ENCODE data around the gene RNF5.

Gene RNF5

DNA sequence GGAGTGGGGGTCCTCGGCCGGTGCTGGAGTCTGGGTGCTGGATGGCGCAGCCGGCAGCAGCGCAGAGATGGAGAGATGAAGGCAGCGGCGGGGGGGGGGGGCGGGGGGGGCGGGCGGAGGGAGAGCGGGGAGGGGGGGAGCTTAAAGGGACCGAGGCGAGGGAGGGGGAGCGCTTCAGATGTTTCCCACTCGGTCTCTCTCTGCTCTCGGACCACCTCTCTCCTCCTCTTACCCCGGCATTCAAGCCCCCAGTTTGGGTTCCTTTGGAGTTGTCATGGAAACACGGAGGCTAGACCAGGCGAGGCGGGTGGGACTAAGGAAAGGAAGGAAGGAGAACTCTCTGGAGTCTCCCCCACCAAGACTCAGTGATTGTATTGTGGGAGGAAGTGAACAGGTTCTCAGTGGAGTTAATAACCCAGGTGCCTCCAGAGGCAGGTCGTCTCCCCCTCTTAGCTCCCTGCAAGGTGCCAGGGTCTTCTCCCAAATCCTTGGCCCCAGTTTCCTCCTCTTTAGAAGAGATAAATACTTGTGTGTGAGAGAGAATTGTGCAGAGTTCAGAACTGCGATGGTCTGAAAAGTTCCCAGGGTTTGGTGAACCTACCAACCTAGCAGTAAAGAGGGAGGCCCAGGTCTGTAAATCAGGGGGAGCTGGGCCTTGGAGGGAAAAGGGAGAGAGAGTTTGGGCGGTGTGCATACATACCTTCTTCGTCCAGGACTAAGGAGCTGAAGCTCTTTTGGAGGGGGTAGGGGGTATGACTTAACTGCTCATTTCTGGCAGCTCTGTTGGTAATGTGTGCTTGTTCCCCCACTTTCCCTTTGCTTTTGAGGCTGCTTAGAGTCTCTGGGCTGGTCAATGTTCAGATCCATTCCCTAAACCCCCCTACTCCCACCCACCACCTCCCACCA, 26.1 kb upstream of the RNF5 start, which contains the start of gene PRRT1:
PRRT1 (minus strand) TSS at position 77 of the 906 bp plus-strand sequence. CDS start 112 bp downstream, outside the sequence.
- peaks cover 4% of the 10 kb centered on the region for H3K36me3 ChIP-seq (ENCODE audit: control insufficient read depth, insufficient read depth, low read length)
- 8 to 15% methylated on average over 9 to 11 of the region's 24 CpGs for WGBS, 2 experiments
- H3K4me1 ChIP-seq (ENCODE audit: control insufficient read depth, insufficient read depth, low read length), result peaks cover 11% of the 10 kb centered on the region
- H3K9me3 ChIP-seq (ENCODE audit: control insufficient read depth, low read length), result no peaks in the 10 kb centered on the region
- peaks cover 26% of the 10 kb centered on the region for H3K27me3 ChIP-seq (ENCODE audit: control insufficient read depth, insufficient read depth, low read length, poor library complexity, severe bottlenecking)
- H3K27ac ChIP-seq (ENCODE audit: insufficient read depth, low read depth, low read length, poor library complexity, severe bottlenecking), result no peak within 1 kb of the TSS
- H3K4me3 ChIP-seq (ENCODE audit: insufficient read depth, low read depth, low read length), result peak within 1 kb of the TSS; percentile 98

DNA sequence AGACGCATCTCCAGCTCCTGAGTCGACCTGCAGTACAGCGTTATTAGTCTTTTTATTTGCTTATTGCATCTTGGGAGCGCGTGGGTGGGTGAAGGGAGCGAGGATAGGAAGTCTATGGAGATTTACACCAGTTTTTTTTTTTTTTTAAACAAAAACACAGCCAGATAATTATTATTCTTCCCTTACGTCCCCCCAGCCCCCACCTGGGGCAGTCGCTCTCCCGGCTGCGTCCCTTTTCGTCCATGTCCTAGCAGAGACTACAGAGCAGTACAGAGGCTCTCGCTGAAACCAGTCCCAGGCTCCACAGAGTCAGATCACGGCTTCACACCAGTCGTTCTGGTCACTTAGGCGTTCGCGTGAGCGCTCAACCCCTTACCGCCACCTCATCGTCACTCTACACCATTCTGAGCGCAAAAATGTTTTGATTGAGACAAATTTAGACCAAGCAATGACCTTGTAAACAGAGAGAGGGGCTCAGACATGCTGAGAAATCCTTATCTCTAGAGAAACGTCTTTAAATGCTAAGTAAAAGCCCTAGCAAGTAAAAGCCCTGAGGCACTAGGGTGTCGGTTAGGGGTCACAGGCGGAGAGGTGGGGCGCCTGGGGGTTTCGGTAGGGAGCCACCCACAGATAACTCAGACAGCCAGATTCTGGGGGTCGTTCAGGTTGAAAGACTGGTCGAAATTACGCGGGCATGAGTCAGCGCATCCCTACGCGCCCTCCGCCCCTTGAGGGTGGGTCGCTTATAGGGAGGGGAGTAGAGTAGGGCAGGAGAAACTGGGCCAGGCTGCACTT, 25.2 kb upstream of the RNF5 start:
- 1 to 6% methylated on average over 29 to 35 of the region's 35 CpGs for WGBS, 2 experiments
- Histone ChIP-seq H3K9me3 (ENCODE audit: control insufficient read depth, low read length) (no peaks in the 10 kb centered on the region), H3K27me3 (ENCODE audit: control insufficient read depth, insufficient read depth, low read length, poor library complexity, severe bottlenecking) (peaks cover 26% of the 10 kb centered on the region), H3K4me3 (ENCODE audit: insufficient read depth, low read depth, low read length) (peak overlapping the region; percentile 98), H3K27ac (ENCODE audit: insufficient read depth, low read depth, low read length, poor library complexity, severe bottlenecking) (peak overlapping the region; percentile 89), H3K4me1 (ENCODE audit: control insufficient read depth, insufficient read depth, low read length) (peaks cover 11% of the 10 kb centered on the region), H3K36me3 (ENCODE audit: control insufficient read depth, insufficient read depth, low read length) (peaks cover 12% of the 10 kb centered on the region)

DNA sequence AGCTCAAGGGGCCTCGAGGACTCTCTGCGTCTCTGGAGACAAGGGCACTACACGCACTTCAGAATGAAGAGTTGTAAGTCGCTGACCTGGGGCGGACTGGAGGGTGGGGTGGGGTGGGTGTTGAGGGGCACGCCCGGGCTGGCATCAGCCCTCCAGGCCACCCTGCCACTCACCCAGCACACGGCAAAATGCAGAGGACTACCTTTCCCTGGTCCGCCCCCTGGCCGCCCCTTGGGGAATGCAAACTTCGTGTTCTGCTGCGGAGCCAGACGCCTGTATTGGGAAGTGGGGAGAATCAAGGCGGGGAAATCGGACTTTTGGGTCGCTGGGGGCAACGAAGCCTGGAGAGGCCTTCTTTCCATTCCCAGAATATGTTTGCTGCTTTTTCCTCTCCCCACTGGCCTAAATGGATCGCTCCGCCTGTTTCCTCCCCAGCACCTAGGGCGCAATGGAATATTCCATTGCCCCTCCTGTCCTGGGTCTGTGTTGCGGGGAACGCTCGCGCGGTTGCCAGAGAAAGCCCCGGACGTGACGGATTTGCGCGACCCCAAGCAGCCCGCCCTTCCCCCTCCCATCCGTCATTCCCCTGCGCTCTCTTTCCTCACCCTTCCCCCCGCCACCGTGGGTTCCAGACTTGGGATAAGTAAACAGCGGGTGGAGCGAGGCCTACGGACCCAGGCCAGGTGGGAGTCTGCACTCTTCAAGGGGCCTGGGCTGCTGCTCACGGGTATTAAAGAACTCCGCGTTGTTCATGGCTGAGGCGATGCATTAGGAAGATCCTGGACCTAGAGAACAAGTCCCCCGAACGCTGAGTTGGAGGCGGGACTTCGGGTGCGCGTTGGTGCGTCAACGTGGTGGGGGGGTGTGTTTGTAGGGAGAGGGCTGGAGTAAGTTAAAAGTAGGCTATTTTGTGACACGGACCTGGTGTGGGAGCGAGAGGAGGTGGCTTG, 24.4 kb upstream of the RNF5 start, which contains the start of gene PPT2:
PPT2 (plus strand) TSS at position 578 of the 950 bp plus-strand sequence. CDS start 454 bp downstream, outside the sequence.
- WGBS, 2 experiments, result 0 to 1% methylated on average over 52 of the region's 52 CpGs
- H3K27ac ChIP-seq (ENCODE audit: insufficient read depth, low read depth, low read length, poor library complexity, severe bottlenecking), result peak within 1 kb of the TSS; percentile 89

DNA sequence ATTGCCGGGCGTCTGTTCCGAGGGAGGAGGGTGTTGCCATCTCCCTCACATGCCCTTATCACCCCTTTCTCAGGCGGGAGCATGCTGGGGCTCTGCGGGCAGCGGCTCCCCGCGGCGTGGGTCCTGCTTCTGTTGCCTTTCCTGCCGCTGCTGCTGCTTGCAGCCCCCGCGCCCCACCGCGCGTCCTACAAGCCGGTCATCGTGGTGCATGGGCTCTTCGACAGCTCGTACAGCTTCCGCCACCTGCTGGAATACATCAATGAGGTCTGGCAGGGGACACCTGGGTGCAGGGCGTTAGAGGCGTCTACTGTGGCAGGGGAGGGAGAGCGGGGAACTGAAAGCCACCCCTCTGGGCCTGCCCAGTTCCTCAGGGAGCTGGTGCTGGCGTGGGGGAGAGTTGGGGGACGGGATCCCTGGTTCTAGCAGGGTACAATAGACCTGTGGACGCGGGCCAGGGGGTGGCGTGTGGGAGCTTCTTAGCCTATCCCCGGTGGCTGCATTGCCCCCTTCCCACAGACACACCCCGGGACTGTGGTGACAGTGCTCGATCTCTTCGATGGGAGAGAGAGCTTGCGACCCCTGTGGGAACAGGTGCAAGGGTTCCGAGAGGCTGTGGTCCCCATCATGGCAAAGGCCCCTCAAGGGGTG, 23.6 kb upstream of the RNF5 start:
- peaks cover 11% of the 10 kb centered on the region for H3K4me1 ChIP-seq (ENCODE audit: control insufficient read depth, insufficient read depth, low read length)
- WGBS, 2 experiments, result 18% methylated on average over 34 of the region's 34 CpGs
- peak overlapping the region; percentile 98 for H3K4me3 ChIP-seq (ENCODE audit: insufficient read depth, low read depth, low read length)
- no peak overlapping the region for H3K27ac ChIP-seq (ENCODE audit: insufficient read depth, low read depth, low read length, poor library complexity, severe bottlenecking)
- H3K9me3 ChIP-seq (ENCODE audit: control insufficient read depth, low read length), result no peaks in the 10 kb centered on the region
- peaks cover 25% of the 10 kb centered on the region for H3K27me3 ChIP-seq (ENCODE audit: control insufficient read depth, insufficient read depth, low read length, poor library complexity, severe bottlenecking)
- peaks cover 21% of the 10 kb centered on the region for H3K36me3 ChIP-seq (ENCODE audit: control insufficient read depth, insufficient read depth, low read length)

More for the DNA sequence above, 24.4 kb upstream of the RNF5 start, which contains the start of gene PPT2:
- Histone ChIP-seq H3K27me3 (ENCODE audit: control insufficient read depth, insufficient read depth, low read length, poor library complexity, severe bottlenecking) (peaks cover 26% of the 10 kb centered on the region), H3K4me3 (ENCODE audit: insufficient read depth, low read depth, low read length) (peak within 1 kb of the TSS; percentile 98), H3K36me3 (ENCODE audit: control insufficient read depth, insufficient read depth, low read length) (peaks cover 20% of the 10 kb centered on the region), H3K9me3 (ENCODE audit: control insufficient read depth, low read length) (no peaks in the 10 kb centered on the region), H3K4me1 (ENCODE audit: control insufficient read depth, insufficient read depth, low read length) (peaks cover 11% of the 10 kb centered on the region)

DNA sequence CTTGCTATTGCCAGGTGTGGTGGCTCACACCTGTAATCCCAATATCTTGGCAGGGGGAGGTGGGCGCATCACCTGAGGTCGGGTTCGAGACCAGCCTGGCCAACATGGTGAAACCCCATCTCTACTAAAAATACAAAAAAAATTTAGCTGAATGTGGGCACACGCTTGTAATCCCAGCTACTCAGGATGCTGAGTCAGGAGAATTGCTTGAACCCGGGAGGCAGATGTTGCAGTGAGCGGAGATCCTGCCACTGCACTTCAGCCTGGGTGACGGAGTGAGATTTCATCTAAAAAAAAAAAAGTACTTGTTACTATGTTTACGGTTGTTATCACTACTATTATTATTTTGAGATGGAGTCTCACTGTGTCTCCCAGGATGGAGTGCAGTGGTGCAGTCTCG, 21.3 kb upstream of the RNF5 start:
- no peak overlapping the region for H3K4me3 ChIP-seq (ENCODE audit: insufficient read depth, low read depth, low read length)
- 91 to 92% methylated on average over 9 of the region's 9 CpGs for WGBS, 2 experiments
- no peaks in the 10 kb centered on the region for H3K9me3 ChIP-seq (ENCODE audit: control insufficient read depth, low read length)
- no peak overlapping the region for H3K27ac ChIP-seq (ENCODE audit: insufficient read depth, low read depth, low read length, poor library complexity, severe bottlenecking)
- H3K27me3 ChIP-seq (ENCODE audit: control insufficient read depth, insufficient read depth, low read length, poor library complexity, severe bottlenecking), result peaks cover 5% of the 10 kb centered on the region
- H3K36me3 ChIP-seq (ENCODE audit: control insufficient read depth, insufficient read depth, low read length), result peaks cover 21% of the 10 kb centered on the region
- H3K4me1 ChIP-seq (ENCODE audit: control insufficient read depth, insufficient read depth, low read length), result peaks cover 8% of the 10 kb centered on the region

DNA sequence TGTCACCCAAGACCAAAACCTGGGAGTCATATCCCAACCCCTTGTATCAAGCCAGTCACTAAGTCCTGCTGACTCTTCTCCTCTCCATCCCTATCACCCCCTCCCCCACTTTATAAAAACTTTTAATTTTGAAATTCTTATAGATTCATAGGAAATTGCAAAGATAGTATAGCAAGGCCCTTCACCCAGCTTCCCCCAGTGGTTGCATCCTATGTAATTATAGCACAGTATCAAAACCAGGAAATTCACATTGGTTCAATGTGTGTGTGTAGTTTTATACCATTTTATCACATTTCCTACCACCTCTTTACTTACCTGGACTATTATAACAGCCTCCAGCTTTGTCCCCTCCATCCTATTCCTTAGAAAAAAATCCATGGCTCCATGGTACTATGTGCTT, 20.2 kb upstream of the RNF5 start:
- H3K4me3 ChIP-seq (ENCODE audit: insufficient read depth, low read depth, low read length), result no peak overlapping the region

DNA sequence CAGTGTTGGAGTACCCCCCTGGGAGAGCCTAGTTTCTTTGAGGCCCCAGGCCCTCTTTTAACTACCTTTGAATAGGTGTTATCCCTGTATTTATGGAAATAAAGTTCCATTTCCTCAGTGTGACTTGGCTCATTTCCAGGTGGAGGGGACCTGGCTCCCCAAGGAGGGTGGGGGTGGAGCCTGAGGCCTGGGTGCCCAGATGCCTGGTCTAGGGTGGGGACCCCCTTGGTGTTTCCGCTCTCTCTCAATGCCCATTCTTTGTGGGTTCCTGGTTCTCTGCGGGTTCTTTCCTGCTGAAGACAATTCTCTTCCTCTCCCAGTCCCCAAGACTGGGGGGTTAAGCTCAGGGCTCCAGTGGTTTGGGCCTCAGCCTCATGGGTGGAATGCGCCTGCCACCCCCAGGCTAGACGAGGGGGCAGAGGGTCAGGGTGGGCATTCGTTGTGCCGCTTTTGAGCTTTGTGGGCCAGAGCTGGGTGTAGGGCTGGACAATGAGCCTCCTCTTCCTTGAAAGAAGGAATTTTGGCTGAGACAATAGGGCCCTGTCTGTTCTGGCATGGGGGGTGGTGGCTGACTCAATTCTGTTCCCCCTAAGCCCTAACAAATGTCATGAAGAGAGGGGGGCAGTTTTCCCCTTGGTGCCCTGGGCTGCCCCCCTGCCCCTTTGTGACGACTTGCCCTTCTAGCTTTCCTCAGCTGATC, 14.5 kb upstream of the RNF5 start:
- Histone ChIP-seq H3K4me3 (ENCODE audit: insufficient read depth, low read depth, low read length) (no peak overlapping the region), H3K4me1 (ENCODE audit: control insufficient read depth, insufficient read depth, low read length) (peaks cover 31% of the 10 kb centered on the region), H3K9me3 (ENCODE audit: control insufficient read depth, low read length) (no peaks in the 10 kb centered on the region), H3K36me3 (ENCODE audit: control insufficient read depth, insufficient read depth, low read length) (peaks cover 8% of the 10 kb centered on the region), H3K27me3 (ENCODE audit: control insufficient read depth, insufficient read depth, low read length, poor library complexity, severe bottlenecking) (no peaks in the 10 kb centered on the region), H3K27ac (ENCODE audit: insufficient read depth, low read depth, low read length, poor library complexity, severe bottlenecking) (peak overlapping the region; percentile 92)
- 65 to 79% methylated on average over 7 of the region's 7 CpGs for WGBS, 2 experiments

More for the DNA sequence above, 20.2 kb upstream of the RNF5 start:
- no peaks in the 10 kb centered on the region for H3K27me3 ChIP-seq (ENCODE audit: control insufficient read depth, insufficient read depth, low read length, poor library complexity, severe bottlenecking)
- H3K4me1 ChIP-seq (ENCODE audit: control insufficient read depth, insufficient read depth, low read length), result no peaks in the 10 kb centered on the region
- H3K9me3 ChIP-seq (ENCODE audit: control insufficient read depth, low read length), result no peaks in the 10 kb centered on the region
- H3K27ac ChIP-seq (ENCODE audit: insufficient read depth, low read depth, low read length, poor library complexity, severe bottlenecking), result no peak overlapping the region
- peaks cover 21% of the 10 kb centered on the region for H3K36me3 ChIP-seq (ENCODE audit: control insufficient read depth, insufficient read depth, low read length)

DNA sequence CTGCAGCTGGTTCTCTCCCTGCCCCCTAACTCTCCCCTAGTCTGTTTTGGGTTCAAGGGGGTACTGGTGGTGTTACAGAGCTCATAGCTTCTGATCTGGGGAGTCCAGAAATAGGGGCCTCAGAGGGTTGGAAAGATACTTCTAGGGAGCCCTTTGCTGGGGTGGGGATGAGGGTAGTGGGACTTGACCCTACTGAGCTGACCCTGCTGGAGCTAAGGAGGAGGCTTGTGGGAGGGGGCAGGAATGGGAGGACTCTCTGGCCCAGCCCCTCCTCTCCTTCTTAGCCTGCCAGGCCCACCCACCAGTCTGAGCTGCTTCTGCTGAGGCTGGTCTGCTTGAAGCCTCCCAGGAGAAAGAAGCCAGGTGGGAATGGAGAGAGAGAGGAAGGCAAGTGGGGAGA, 13.9 kb upstream of the RNF5 start, which contains the start of gene EGFL8:
EGFL8 (plus strand) TSS at position 301 of the 400 bp plus-strand sequence. CDS start 1,571 bp downstream, outside the sequence.
- Histone ChIP-seq H3K4me1 (ENCODE audit: control insufficient read depth, insufficient read depth, low read length) (peaks cover 34% of the 10 kb centered on the region), H3K36me3 (ENCODE audit: control insufficient read depth, insufficient read depth, low read length) (peaks cover 8% of the 10 kb centered on the region), H3K27ac (ENCODE audit: insufficient read depth, low read depth, low read length, poor library complexity, severe bottlenecking) (peak within 1 kb of the TSS; percentile 92), H3K9me3 (ENCODE audit: control insufficient read depth, low read length) (no peaks in the 10 kb centered on the region), H3K4me3 (ENCODE audit: insufficient read depth, low read depth, low read length) (no peak within 1 kb of the TSS), H3K27me3 (ENCODE audit: control insufficient read depth, insufficient read depth, low read length, poor library complexity, severe bottlenecking) (no peaks in the 10 kb centered on the region)

Measured in ectodermal cell (in vitro differentiated cells).